CD8-positive, alpha-beta memory T cell (primary cell): Measurements from ENCODE around the gene PIN4. TPM values are rescaled to one million over a fixed set of nuclear protein-coding genes. Genes with fewer than 3 reads are reported as not detected.

Experiments used
- CTCF ChIA-PET: fragments of 350-600 bp; sonication (Branson Sonifier 250); formaldehyde crosslinking; loops from one replicate; lab custom pipeline; 2021; ENCODE audit warnings: antibody characterized with exemption; lab: Charles Lee
- POLR2A ChIA-PET: fragments of 350-600 bp; sonication (Branson Sonifier 250); formaldehyde crosslinking; loops from one replicate; lab custom pipeline; 2021; ENCODE audit warnings: antibody characterized with exemption; lab: Charles Lee
- DNase-seq, 5 donors: peaks; one replicate each; pipeline versions ENCODE4 v3.0.0 to v3.0.0-alpha.2; 2020 to 2022; ENCODE audit warnings: mixed read lengths in 1 of 5
- H3K27ac ChIP-seq: one replicate; pipeline ENCODE4 v1.7.0; 2013; ENCODE audit warnings: low read depth, mild to moderate bottlenecking, low read length, moderate library complexity
- H3K27me3 ChIP-seq: 2 replicates; pipeline ENCODE4 v1.7.0; 2013; ENCODE audit warnings: low read length, mild to moderate bottlenecking; ENCODE audit not compliant: insufficient read depth, poor library complexity, severe bottlenecking
- H3K36me3 ChIP-seq: 2 replicates; pipeline ENCODE4 v1.7.0; 2013; ENCODE audit warnings: mild to moderate bottlenecking, low read length, moderate library complexity; ENCODE audit not compliant: insufficient read depth
- H3K4me1 ChIP-seq: 2 replicates; pipeline ENCODE4 v1.7.0; 2013; ENCODE audit warnings: mild to moderate bottlenecking, low read length, moderate library complexity; ENCODE audit not compliant: insufficient read depth
- H3K4me3 ChIP-seq: 2 replicates; pipeline ENCODE4 v1.7.0; 2013; ENCODE audit warnings: mild to moderate bottlenecking, low read length
- H3K9me3 ChIP-seq: 2 replicates; pipeline ENCODE4 v1.7.0; 2013; ENCODE audit warnings: mild to moderate bottlenecking, low read length
- H3K27ac Mint-ChIP-seq, 8 donors: one replicate each; pipeline ENCODE4 v1.8.0; 2020 to 2021; ENCODE audit warnings: mixed read lengths in 8 of 8, mild to moderate bottlenecking in 6 of 8, inconsistent platforms in 3 of 8, moderate library complexity in 3 of 8
- H3K27me3 Mint-ChIP-seq, 2 donors: one replicate each; pipeline ENCODE4 v1.8.0; 2020 to 2021; ENCODE audit warnings: mixed read lengths in 2 of 2, mild to moderate bottlenecking in 1 of 2, moderate library complexity in 1 of 2
- H3K36me3 Mint-ChIP-seq, 3 donors: one replicate each; pipeline ENCODE4 v1.8.0; 2020 to 2021; ENCODE audit warnings: mixed read lengths in 3 of 3, inconsistent platforms in 1 of 3, mild to moderate bottlenecking in 1 of 3
- H3K4me1 Mint-ChIP-seq, 3 donors: one replicate each; pipeline ENCODE4 v1.8.0; 2020 to 2021; ENCODE audit warnings: mixed read lengths in 3 of 3, inconsistent platforms in 1 of 3, mild to moderate bottlenecking in 1 of 3
- H3K4me3 Mint-ChIP-seq, 7 donors: one replicate each; pipeline ENCODE4 v1.8.0; 2020 to 2021; ENCODE audit warnings: mixed read lengths in 7 of 7, mild to moderate bottlenecking in 6 of 7, moderate library complexity in 4 of 7, inconsistent platforms in 2 of 7
- H3K9me3 Mint-ChIP-seq, 5 donors: one replicate each; pipeline ENCODE4 v1.8.0; 2020 to 2022; ENCODE audit warnings: mixed read lengths in 5 of 5, mild to moderate bottlenecking in 3 of 5, moderate library complexity in 2 of 5, inconsistent platforms in 1 of 5
- polyA plus RNA-seq: library from polyadenylated mRNA; unstranded; fragments of 300-500 nt; fragmentation: Illumina TruSeq; gene quantifications from one replicate; pipeline ENCODE4 v1.2.3, GENCODE V29; 2021
- total RNA-seq, 2 experiments: library from RNA; stranded (reverse); gene quantifications; one replicate each; pipeline ENCODE4 v1.2.3, GENCODE V29; 2021

The PIN4 gene
- total and polyA plus RNA-seq, 3 experiments from 2014 or later = 6.4 to 35.9 (median 7.0) TPM

- no peaks in the 10 kb centered on the region for H3K36me3 ChIP-seq
- H3K27ac ChIP-seq = no peak overlapping the region
- CTCF ChIA-PET = interaction anchor here (1.7 kb wide), 1 partner anchor 10 kb away, joined by 3 read pairs; no protein-coding TSS in a partner anchor
- Mint-ChIP-seq H3K4me1 (peaks cover 20 to 40% (median 33%) of the 10 kb centered on the region in 3 donors), H3K9me3 (no peaks in the 10 kb centered on the region), H3K4me3 (no peak overlapping the region), H3K27me3 (peaks cover 0 to 5% of the 10 kb centered on the region in 2 donors), H3K27ac (peak overlapping the region in 2 of 8 donors; percentile 3 to 25), H3K36me3 (peaks cover 0 to 9% (median 5%) of the 10 kb centered on the region in 3 donors)
- H3K4me3 ChIP-seq = no peak overlapping the region
- POLR2A ChIA-PET = no interaction called here
- H3K9me3 ChIP-seq = no peaks in the 10 kb centered on the region
- peaks cover 8% of the 10 kb centered on the region for H3K4me1 ChIP-seq
- no peak for DNase-seq
- no peaks in the 10 kb centered on the region for H3K27me3 ChIP-seq
Observed at GRCh38 chrX:72142094-72142793, 39.3 kb upstream of the PIN4 start.

DNA sequence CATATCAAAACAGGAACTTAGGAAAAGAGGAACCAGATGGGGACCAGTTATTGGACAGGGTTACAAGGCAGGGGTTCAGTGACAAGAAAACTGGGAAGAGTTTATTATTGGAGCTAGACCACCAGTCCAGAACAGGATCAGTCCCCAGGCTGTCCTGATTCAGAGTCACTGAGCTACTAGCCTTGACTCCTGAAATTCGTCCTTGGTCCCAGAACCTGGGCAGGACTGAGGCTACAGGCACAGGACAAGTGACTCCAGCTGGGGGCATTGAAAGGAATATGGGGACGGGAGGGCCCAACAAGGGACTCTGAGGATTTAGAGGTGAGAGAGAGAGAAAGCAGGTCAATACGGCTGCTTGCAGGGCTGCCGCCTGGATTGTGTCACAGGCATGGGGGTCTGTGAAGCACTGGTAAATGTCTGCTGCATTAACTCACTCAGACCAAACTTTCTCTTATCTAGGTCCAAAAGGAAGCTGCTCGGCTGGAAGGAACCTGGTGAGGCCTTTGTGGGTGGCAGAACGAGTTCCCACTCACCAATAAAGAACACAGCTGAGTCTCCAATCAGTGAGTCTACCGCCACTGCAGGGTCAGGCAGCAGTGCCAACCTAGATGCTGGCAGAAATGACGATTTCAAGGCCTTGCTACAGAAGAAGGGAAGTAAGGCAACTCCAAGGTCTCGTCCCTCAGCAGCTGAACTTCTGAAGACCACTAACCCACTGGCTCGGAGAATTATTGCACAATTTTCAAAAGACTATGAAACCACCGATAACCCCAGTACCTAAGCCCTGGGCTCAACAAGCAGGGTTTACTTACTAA, 38.6 kb upstream of the PIN4 start:
- no peak overlapping the region for H3K4me3 Mint-ChIP-seq
- Histone ChIP-seq H3K27me3 (no peaks in the 10 kb centered on the region), H3K36me3 (no peaks in the 10 kb centered on the region), H3K9me3 (no peaks in the 10 kb centered on the region), H3K4me1 (peaks cover 8% of the 10 kb centered on the region), H3K4me3 (no peak overlapping the region), H3K27ac (no peak overlapping the region)
- H3K27me3 Mint-ChIP-seq = peaks cover 0 to 5% of the 10 kb centered on the region in 2 donors
- peak overlapping the region in 3 of 8 donors; percentile 23 to 72 (median 67) for H3K27ac Mint-ChIP-seq
- no peak for DNase-seq
- no peaks in the 10 kb centered on the region for H3K9me3 Mint-ChIP-seq
- POLR2A ChIA-PET = no interaction called here
- peaks cover 20 to 40% (median 33%) of the 10 kb centered on the region in 3 donors for H3K4me1 Mint-ChIP-seq
- H3K36me3 Mint-ChIP-seq = peaks cover 0 to 9% (median 5%) of the 10 kb centered on the region in 3 donors
- CTCF ChIA-PET = interaction anchor here (1.7 kb wide), 1 partner anchor 11 kb away, joined by 3 read pairs; no protein-coding TSS in a partner anchor

DNA sequence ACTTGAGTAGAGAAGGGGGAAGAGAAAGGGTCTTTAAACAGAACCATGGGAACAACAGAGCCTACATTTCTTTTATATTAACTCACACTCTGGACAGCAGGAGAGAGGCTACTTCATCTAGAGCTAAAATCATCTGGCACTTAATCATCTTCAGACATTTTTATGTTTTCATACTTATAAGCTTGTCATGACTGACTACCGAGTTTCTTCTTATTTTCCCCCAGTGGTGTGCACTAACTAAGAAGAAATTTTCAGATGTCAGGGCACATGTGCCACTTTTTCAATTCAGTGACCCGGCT, 38.0 kb upstream of the PIN4 start:
- Mint-ChIP-seq H3K36me3 (peaks cover 0 to 7% (median 5%) of the 10 kb centered on the region in 3 donors), H3K27ac (peak overlapping the region in 2 of 8 donors; percentile 23 to 72), H3K27me3 (peaks cover 0 to 5% of the 10 kb centered on the region in 2 donors), H3K4me1 (peaks cover 20 to 40% (median 33%) of the 10 kb centered on the region in 3 donors), H3K4me3 (no peak overlapping the region), H3K9me3 (no peaks in the 10 kb centered on the region)
- H3K9me3 ChIP-seq = no peaks in the 10 kb centered on the region
- DNase-seq = no peak
- H3K36me3 ChIP-seq = no peaks in the 10 kb centered on the region
- no peak overlapping the region for H3K27ac ChIP-seq
- no peak overlapping the region for H3K4me3 ChIP-seq
- peaks cover 8% of the 10 kb centered on the region for H3K4me1 ChIP-seq
- no peaks in the 10 kb centered on the region for H3K27me3 ChIP-seq
- POLR2A ChIA-PET = no interaction called here
- CTCF ChIA-PET = interaction anchor here (1.7 kb wide), 1 partner anchor 11 kb away, joined by 3 read pairs; no protein-coding TSS in a partner anchor

GRCh38 chrX:72145181-72145580, 36.4 kb upstream of the PIN4 start:
- CTCF ChIA-PET = no interaction called here
- H3K4me1 Mint-ChIP-seq = peaks cover 20 to 40% (median 33%) of the 10 kb centered on the region in 3 donors
- Histone ChIP-seq H3K9me3 (no peaks in the 10 kb centered on the region), H3K27me3 (no peaks in the 10 kb centered on the region), H3K27ac (no peak overlapping the region), H3K4me1 (peaks cover 8% of the 10 kb centered on the region), H3K4me3 (no peak overlapping the region), H3K36me3 (no peaks in the 10 kb centered on the region)
- DNase-seq = no peak
- H3K27me3 Mint-ChIP-seq = peaks cover 0 to 5% of the 10 kb centered on the region in 2 donors
- H3K36me3 Mint-ChIP-seq = peaks cover 0 to 3% (median 3%) of the 10 kb centered on the region in 3 donors
- H3K27ac Mint-ChIP-seq = peak overlapping the region in 2 of 8 donors; percentile 10 to 41
- no peak overlapping the region for H3K4me3 Mint-ChIP-seq
- no peaks in the 10 kb centered on the region for H3K9me3 Mint-ChIP-seq
- POLR2A ChIA-PET = interaction anchor here (0.7 kb wide), 1 partner anchor 14 kb away, joined by 3 read pairs; the partner anchor contains the start of gene RTL5

- POLR2A ChIA-PET = interaction anchor here (0.5 kb wide), 1 partner anchor 17 kb away, joined by 4 read pairs; no protein-coding TSS in a partner anchor
- Mint-ChIP-seq H3K9me3 (no peaks in the 10 kb centered on the region), H3K36me3 (peaks cover 0 to 2% (median 0%) of the 10 kb centered on the region in 3 donors), H3K4me3 (no peak overlapping the region), H3K27ac (no peak overlapping the region), H3K27me3 (peaks cover 0 to 5% of the 10 kb centered on the region in 2 donors), H3K4me1 (peaks cover 15 to 28% (median 28%) of the 10 kb centered on the region in 3 donors)
- H3K4me3 ChIP-seq = no peak overlapping the region
- CTCF ChIA-PET = no interaction called here
- no peaks in the 10 kb centered on the region for H3K36me3 ChIP-seq
- H3K4me1 ChIP-seq = peaks cover 1% of the 10 kb centered on the region
- no peak for DNase-seq
- H3K9me3 ChIP-seq = no peaks in the 10 kb centered on the region
- no peaks in the 10 kb centered on the region for H3K27me3 ChIP-seq
- H3K27ac ChIP-seq = no peak overlapping the region
Observed at GRCh38 chrX:72146527-72146926, 35.0 kb upstream of the PIN4 start.

GRCh38 chrX:72158773-72159172, 22.8 kb upstream of the PIN4 start:
- H3K27ac Mint-ChIP-seq = no peak overlapping the region
- DNase-seq = no peak
- POLR2A ChIA-PET = no interaction called here
- no peaks in the 10 kb centered on the region for H3K36me3 ChIP-seq
- CTCF ChIA-PET = no interaction called here
- no peaks in the 10 kb centered on the region for H3K27me3 ChIP-seq
- H3K4me3 ChIP-seq = no peak overlapping the region
- no peak overlapping the region for H3K27ac ChIP-seq
- peaks cover 0 to 1% (median 0%) of the 10 kb centered on the region in 3 donors for H3K36me3 Mint-ChIP-seq
- no peaks in the 10 kb centered on the region for H3K4me1 ChIP-seq
- no peaks in the 10 kb centered on the region for H3K4me1 Mint-ChIP-seq
- H3K4me3 Mint-ChIP-seq = no peak overlapping the region
- peaks cover 12% of the 10 kb centered on the region in 2 donors for H3K27me3 Mint-ChIP-seq
- no peaks in the 10 kb centered on the region for H3K9me3 ChIP-seq
- no peaks in the 10 kb centered on the region for H3K9me3 Mint-ChIP-seq

DNA sequence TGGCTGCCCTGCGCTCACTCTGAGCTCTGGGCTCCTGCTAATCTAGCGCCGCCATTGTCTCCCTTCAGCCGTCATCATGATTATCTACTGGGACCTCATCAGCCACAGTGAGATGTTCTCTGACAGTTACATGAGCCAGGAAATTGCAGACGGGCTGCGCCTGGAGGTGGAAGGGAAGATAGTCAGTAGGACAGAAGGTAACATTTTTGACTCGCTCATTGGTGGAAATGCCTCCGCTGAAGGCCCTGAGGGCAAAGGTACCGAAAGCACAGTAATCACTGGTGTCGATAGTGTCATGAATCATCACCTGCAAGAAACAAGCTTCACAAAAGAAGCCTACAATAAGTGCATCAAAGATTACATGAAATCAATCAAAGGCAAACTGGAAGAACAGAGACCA, 21.8 kb upstream of the PIN4 start:
- ChIA-PET CTCF (no interaction called here), POLR2A (no interaction called here)
- Mint-ChIP-seq H3K4me1 (no peaks in the 10 kb centered on the region), H3K36me3 (no peaks in the 10 kb centered on the region), H3K9me3 (no peaks in the 10 kb centered on the region), H3K27ac (no peak overlapping the region), H3K27me3 (peaks cover 11 to 12% of the 10 kb centered on the region in 2 donors), H3K4me3 (no peak overlapping the region)
- no peak overlapping the region for H3K4me3 ChIP-seq
- no peaks in the 10 kb centered on the region for H3K4me1 ChIP-seq
- H3K27ac ChIP-seq = no peak overlapping the region
- no peaks in the 10 kb centered on the region for H3K9me3 ChIP-seq
- DNase-seq = no peak
- no peaks in the 10 kb centered on the region for H3K36me3 ChIP-seq
- H3K27me3 ChIP-seq = no peaks in the 10 kb centered on the region

GRCh38 chrX:72165551-72165950, 16.0 kb upstream of the PIN4 start:
- H3K36me3 Mint-ChIP-seq = no peaks in the 10 kb centered on the region
- H3K27ac Mint-ChIP-seq = no peak overlapping the region
- DNase-seq = no peak
- peaks cover 5 to 13% (median 9%) of the 10 kb centered on the region in 3 donors for H3K4me1 Mint-ChIP-seq
- ChIA-PET CTCF (no interaction called here), POLR2A (no interaction called here)
- Histone ChIP-seq H3K27me3 (no peaks in the 10 kb centered on the region), H3K4me3 (no peak overlapping the region), H3K27ac (no peak overlapping the region), H3K4me1 (no peaks in the 10 kb centered on the region), H3K9me3 (no peaks in the 10 kb centered on the region), H3K36me3 (no peaks in the 10 kb centered on the region)
- no peaks in the 10 kb centered on the region for H3K9me3 Mint-ChIP-seq
- H3K4me3 Mint-ChIP-seq = no peak overlapping the region
- H3K27me3 Mint-ChIP-seq = peaks cover 3% of the 10 kb centered on the region in 2 donors
